Ishikawa (cell line): ENCODE data around the gene ARID1B.

ENCODE experiments used
- CEBPB ChIP-seq: IDR thresholded peaks from 2 replicates; pipeline ENCODE4 v1.6.1; 2012
- EGR1 ChIP-seq: IDR thresholded peaks from 2 replicates; pipeline ENCODE4 v1.6.1; 2012
- EP300 ChIP-seq: IDR thresholded peaks from 2 replicates; pipeline ENCODE4 v1.6.1; 2012; ENCODE audit warnings: borderline replicate concordance
- FOXM1 ChIP-seq: IDR thresholded peaks from 2 replicates; pipeline ENCODE4 v1.6.1; 2012; ENCODE audit warnings: low read depth, borderline replicate concordance
- NFIC ChIP-seq: IDR thresholded peaks from 2 replicates; pipeline ENCODE4 v1.6.1; 2012
- RAD21 ChIP-seq: IDR thresholded peaks from 2 replicates; pipeline ENCODE4 v1.6.1; 2012; ENCODE audit warnings: low read depth
- TAF1 ChIP-seq: IDR thresholded peaks from 2 replicates; pipeline ENCODE4 v1.6.1; 2012; ENCODE audit warnings: low read depth, mild to moderate bottlenecking
- TCF12 ChIP-seq: IDR thresholded peaks from 2 replicates; pipeline ENCODE4 v1.6.1; 2012; ENCODE audit warnings: low read depth
- TEAD4 ChIP-seq: IDR thresholded peaks from 2 replicates; pipeline ENCODE4 v1.6.1; 2012
- YY1 ChIP-seq: IDR thresholded peaks from 2 replicates; pipeline ENCODE4 v1.6.1; 2012; ENCODE audit warnings: low read depth
- ZBTB7A ChIP-seq: IDR thresholded peaks from 2 replicates; pipeline ENCODE4 v1.6.1; 2012; ENCODE audit warnings: low read depth
- TF ChIP-seq, protein P1 (sequence below): IDR thresholded peaks from 2 replicates; pipeline ENCODE4 v1.6.1; 2012; ENCODE audit warnings: low read depth, mild to moderate bottlenecking
- TF ChIP-seq, protein P2 (sequence below): IDR thresholded peaks from 2 replicates; pipeline ENCODE4 v1.6.1; 2012
- TF ChIP-seq, protein P3 (sequence below): IDR thresholded peaks from 2 replicates; pipeline ENCODE4 v1.6.1; 2012

DNA sequence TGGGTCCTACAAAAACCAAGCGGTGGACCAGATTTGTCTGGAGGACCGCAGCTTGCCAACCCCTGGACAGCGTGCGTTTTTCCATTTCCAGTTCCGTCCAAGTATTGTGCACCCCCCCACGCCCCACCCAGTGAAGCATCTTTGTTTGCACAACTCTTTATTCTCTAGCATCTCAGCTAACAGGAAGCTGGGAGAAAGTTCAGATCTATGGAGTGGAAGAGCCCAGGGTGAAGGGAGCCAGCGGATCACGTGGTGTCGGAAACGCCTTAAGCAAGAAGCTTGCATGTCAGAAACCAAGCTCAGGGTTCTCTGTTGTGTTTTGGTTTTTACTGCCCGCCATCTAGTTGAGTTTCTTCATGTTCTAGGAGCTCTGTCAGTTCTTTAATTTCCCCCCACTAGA, 29.9 kb downstream of the ARID1B start:
- TF ChIP-seq, protein P1, sequence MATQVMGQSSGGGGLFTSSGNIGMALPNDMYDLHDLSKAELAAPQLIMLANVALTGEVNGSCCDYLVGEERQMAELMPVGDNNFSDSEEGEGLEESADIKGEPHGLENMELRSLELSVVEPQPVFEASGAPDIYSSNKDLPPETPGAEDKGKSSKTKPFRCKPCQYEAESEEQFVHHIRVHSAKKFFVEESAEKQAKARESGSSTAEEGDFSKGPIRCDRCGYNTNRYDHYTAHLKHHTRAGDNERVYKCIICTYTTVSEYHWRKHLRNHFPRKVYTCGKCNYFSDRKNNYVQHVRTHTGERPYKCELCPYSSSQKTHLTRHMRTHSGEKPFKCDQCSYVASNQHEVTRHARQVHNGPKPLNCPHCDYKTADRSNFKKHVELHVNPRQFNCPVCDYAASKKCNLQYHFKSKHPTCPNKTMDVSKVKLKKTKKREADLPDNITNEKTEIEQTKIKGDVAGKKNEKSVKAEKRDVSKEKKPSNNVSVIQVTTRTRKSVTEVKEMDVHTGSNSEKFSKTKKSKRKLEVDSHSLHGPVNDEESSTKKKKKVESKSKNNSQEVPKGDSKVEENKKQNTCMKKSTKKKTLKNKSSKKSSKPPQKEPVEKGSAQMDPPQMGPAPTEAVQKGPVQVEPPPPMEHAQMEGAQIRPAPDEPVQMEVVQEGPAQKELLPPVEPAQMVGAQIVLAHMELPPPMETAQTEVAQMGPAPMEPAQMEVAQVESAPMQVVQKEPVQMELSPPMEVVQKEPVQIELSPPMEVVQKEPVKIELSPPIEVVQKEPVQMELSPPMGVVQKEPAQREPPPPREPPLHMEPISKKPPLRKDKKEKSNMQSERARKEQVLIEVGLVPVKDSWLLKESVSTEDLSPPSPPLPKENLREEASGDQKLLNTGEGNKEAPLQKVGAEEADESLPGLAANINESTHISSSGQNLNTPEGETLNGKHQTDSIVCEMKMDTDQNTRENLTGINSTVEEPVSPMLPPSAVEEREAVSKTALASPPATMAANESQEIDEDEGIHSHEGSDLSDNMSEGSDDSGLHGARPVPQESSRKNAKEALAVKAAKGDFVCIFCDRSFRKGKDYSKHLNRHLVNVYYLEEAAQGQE = no peak
- TF ChIP-seq ZBTB7A = no peak
- TF ChIP-seq RAD21 = no peak
- TF ChIP-seq EGR1 = no peak
- no peak for TF ChIP-seq YY1
- TF ChIP-seq FOXM1 = no peak
- TF ChIP-seq EP300 = no peak
- TF ChIP-seq NFIC = no peak
- no peak for TF ChIP-seq TAF1
- TF ChIP-seq, protein P2, sequence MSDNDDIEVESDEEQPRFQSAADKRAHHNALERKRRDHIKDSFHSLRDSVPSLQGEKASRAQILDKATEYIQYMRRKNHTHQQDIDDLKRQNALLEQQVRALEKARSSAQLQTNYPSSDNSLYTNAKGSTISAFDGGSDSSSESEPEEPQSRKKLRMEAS = no peak
- TF ChIP-seq CEBPB = no peak
- TF ChIP-seq TCF12 = no peak
- TF ChIP-seq TEAD4 = no peak
- TF ChIP-seq, protein P3, sequence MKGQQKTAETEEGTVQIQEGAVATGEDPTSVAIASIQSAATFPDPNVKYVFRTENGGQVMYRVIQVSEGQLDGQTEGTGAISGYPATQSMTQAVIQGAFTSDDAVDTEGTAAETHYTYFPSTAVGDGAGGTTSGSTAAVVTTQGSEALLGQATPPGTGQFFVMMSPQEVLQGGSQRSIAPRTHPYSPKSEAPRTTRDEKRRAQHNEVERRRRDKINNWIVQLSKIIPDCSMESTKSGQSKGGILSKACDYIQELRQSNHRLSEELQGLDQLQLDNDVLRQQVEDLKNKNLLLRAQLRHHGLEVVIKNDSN = no peak
